ENCODE data around the gene OR2C3. TPM values are rescaled to one million over a fixed set of nuclear protein-coding genes. Genes with fewer than 3 reads are reported as not detected.
"Not testable (repeated sequence)": the region's sequence is repeated elsewhere in the genome, so short reads cannot be mapped to it uniquely, and the experiment has no call there.

The OR2C3 gene
- total RNA-seq, 1 donor from 2014 or later = not detected

DNA sequence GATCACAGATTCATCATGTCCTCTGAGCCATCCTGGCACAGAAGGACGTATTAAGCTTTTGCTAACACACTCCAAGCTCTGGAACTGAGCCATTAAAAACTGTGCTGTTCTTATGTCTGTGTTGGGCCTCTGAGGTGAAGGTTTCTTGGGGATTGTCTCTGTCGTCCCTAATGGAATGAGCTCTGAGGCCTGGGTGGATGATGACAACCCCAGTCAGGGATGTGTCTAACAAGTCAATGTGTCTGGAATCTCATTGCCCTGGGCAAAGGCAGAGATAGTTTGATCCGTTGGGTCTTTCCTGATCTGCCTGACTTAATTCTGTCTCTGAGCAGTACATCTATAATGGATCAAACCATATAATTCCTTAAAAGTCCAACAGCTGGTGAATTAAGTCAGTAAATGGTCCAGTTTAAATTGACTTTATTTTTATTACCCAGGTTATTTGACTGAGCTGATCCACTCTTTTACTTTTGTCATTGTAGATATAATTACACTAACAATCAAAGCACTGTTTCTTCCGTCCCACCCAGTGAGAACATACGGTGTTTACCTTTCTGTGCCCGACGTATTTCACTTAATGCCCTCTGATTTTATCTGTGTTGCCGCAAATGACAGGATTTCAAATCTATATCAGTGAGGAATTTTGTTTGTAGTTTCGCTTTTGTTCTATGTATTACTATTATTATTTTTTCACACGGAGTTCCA is 39.5 kb downstream of the OR2C3 start:
- Mint-ChIP-seq H3K4me1 (ENCODE audit: low read depth) (no peaks in the 10 kb centered on the region), H3K9me3 (no peaks in the 10 kb centered on the region)
- intact Hi-C loops (cut with micrococcal nuclease) = no loop called here

DNA sequence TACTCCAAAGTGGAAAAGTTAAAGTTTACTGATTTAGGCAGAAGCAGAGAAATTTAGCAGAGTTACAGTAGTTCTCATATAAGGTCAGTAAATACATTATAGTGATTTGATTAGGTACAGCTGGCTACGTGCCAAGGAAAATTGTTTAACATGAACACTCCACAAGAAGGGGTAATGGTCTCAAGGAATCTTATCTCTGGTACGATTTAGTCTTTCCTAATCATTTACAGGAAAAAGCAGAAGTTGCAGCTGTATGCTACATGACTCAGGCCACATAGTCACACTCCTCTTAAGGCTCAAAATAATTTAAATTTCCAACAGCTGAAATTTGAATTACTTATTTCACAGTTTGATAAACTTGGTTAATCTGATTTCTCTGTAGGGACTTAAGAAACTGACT is 41.5 kb downstream of the OR2C3 start:
- no peak for DNase-seq (ENCODE audit: low spot score)
- no peaks in the 10 kb centered on the region for H3K4me1 Mint-ChIP-seq (ENCODE audit: low read depth)
- peaks cover 15% of the 10 kb centered on the region for H3K27me3 Mint-ChIP-seq (ENCODE audit: low read depth)
- no peaks in the 10 kb centered on the region for H3K9me3 Mint-ChIP-seq
- intact Hi-C loops (cut with micrococcal nuclease) = no loop called here
- H3K36me3 Mint-ChIP-seq (ENCODE audit: low read depth) = no peaks in the 10 kb centered on the region
- no peak overlapping the region for H3K4me3 Mint-ChIP-seq (ENCODE audit: low read depth)
- H3K27ac Mint-ChIP-seq = no peak overlapping the region

More for the DNA sequence above, 39.5 kb downstream of the OR2C3 start:
- H3K4me3 Mint-ChIP-seq (ENCODE audit: low read depth) = no peak overlapping the region
- peaks cover 13% of the 10 kb centered on the region for H3K27me3 Mint-ChIP-seq (ENCODE audit: low read depth)
- DNase-seq (ENCODE audit: low spot score) = no peak
- no peaks in the 10 kb centered on the region for H3K36me3 Mint-ChIP-seq (ENCODE audit: low read depth)
- no peak overlapping the region for H3K27ac Mint-ChIP-seq

- Mint-ChIP-seq H3K27me3 (ENCODE audit: low read depth) (peaks cover 14% of the 10 kb centered on the region), H3K27ac (no peak overlapping the region), H3K4me3 (ENCODE audit: low read depth) (no peak overlapping the region), H3K4me1 (ENCODE audit: low read depth) (no peaks in the 10 kb centered on the region), H3K9me3 (no peaks in the 10 kb centered on the region), H3K36me3 (ENCODE audit: low read depth) (no peaks in the 10 kb centered on the region)
- intact Hi-C loops (cut with micrococcal nuclease) = no loop called here
- no peak for DNase-seq (ENCODE audit: low spot score)
These were observed 43.1 kb downstream of the OR2C3 start for GRCh38 chr1:247493106-247493505.

- Mint-ChIP-seq H3K27me3 (ENCODE audit: low read depth) (peaks cover 14% of the 10 kb centered on the region), H3K36me3 (ENCODE audit: low read depth) (no peaks in the 10 kb centered on the region), H3K27ac (no peak overlapping the region), H3K4me3 (ENCODE audit: low read depth) (no peak overlapping the region), H3K9me3 (no peaks in the 10 kb centered on the region), H3K4me1 (ENCODE audit: low read depth) (no peaks in the 10 kb centered on the region)
- DNase-seq (ENCODE audit: low spot score) = no peak
- intact Hi-C loops (cut with micrococcal nuclease) = no loop called here
These were observed 44.9 kb downstream of the OR2C3 start for GRCh38 chr1:247491328-247491727.

DNA sequence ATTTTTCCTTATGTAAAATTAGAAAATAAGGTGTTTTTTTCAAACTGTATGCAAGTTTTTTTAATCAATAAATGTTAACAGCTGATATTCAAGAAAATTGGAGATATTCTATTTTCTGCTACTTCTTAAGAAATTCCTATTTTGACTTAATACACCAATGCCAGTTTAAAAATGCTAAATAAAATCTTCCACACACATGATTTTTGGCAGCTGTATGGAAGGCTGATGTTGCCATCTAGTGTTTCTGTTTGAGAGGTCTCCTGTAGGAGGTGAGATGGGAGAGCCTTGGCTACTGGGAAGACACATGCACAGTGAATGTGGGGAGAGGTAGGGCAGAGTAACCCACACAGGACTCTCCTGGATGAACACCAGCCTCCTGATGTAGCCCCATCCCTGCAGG is 49.2 kb downstream of the OR2C3 start:
- Mint-ChIP-seq H3K27me3 (ENCODE audit: low read depth) (peaks cover 6% of the 10 kb centered on the region), H3K4me3 (ENCODE audit: low read depth) (no peak overlapping the region), H3K27ac (no peak overlapping the region), H3K4me1 (ENCODE audit: low read depth) (no peaks in the 10 kb centered on the region), H3K36me3 (ENCODE audit: low read depth) (no peaks in the 10 kb centered on the region), H3K9me3 (no peaks in the 10 kb centered on the region)
- no peak for DNase-seq (ENCODE audit: low spot score)
- intact Hi-C loops (cut with micrococcal nuclease) = loop anchor here (1.0 kb wide), 2 partner anchors 97 to 115 kb away; no protein-coding TSS in a partner anchor

GRCh38 chr1:247482747-247483146 is 53.5 kb downstream of the OR2C3 start:
- no peak for DNase-seq (ENCODE audit: low spot score)
- Mint-ChIP-seq H3K27ac (no peak overlapping the region), H3K4me3 (ENCODE audit: low read depth) (no peak overlapping the region), H3K9me3 (no peaks in the 10 kb centered on the region), H3K27me3 (ENCODE audit: low read depth) (no peaks in the 10 kb centered on the region), H3K36me3 (ENCODE audit: low read depth) (no peaks in the 10 kb centered on the region), H3K4me1 (ENCODE audit: low read depth) (no peaks in the 10 kb centered on the region)
- intact Hi-C loops (cut with micrococcal nuclease) = no loop called here

- H3K4me1 Mint-ChIP-seq (ENCODE audit: low read depth); H3K4me3 Mint-ChIP-seq (ENCODE audit: low read depth); H3K27ac Mint-ChIP-seq; intact Hi-C loops (cut with micrococcal nuclease); H3K36me3 Mint-ChIP-seq (ENCODE audit: low read depth); H3K9me3 Mint-ChIP-seq; DNase-seq (ENCODE audit: low spot score); H3K27me3 Mint-ChIP-seq (ENCODE audit: low read depth): not testable (repeated sequence)
These were observed 59.7 kb downstream of the OR2C3 start for GRCh38 chr1:247476328-247477058.

DNA sequence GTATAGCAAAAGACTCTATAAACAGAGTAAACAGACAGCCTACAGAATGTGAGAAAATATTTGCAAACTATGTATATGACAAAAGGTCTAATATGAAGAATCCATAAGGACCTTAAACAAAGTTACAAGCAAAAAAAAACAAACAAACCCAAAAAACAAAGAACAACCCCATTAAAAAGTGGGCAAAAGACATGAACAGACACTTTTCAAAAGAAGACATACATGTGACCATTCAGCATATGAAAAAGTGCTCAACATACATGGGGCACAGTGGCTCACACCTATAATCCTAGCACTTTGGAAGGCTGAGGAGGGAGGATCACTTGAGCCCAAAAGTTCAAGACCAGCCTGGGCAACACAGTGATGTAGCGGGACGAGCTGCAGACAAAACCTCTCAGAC is 60.4 kb downstream of the OR2C3 start:
- intact Hi-C loops (cut with micrococcal nuclease) = no loop called here
- H3K4me1 Mint-ChIP-seq (ENCODE audit: low read depth) = no peaks in the 10 kb centered on the region

More for the DNA sequence above, 60.4 kb downstream of the OR2C3 start:
- Mint-ChIP-seq H3K27ac (no peak overlapping the region), H3K27me3 (ENCODE audit: low read depth) (no peaks in the 10 kb centered on the region), H3K9me3 (peaks cover 9% of the 10 kb centered on the region), H3K4me3 (ENCODE audit: low read depth) (no peak overlapping the region), H3K36me3 (ENCODE audit: low read depth) (no peaks in the 10 kb centered on the region)
- DNase-seq (ENCODE audit: low spot score) = no peak

Other genes starting within 250 kb of the OR2C3 start
- 19.2 and 19.4 TPM in 2 replicates for gene ZNF496, start 204.6 kb downstream of the OR2C3 start, total RNA-seq
- 0.09 and 0.30 TPM in 2 replicates for gene NLRP3, start 120.3 kb downstream of the OR2C3 start, total RNA-seq
- gene OR2B11, start 78.3 kb downstream of the OR2C3 start, total RNA-seq = not detected in 2 replicates
- gene GCSAML, start 12.7 kb upstream of the OR2C3 start, total RNA-seq = 0.43 and 0.48 TPM in 2 replicates
- gene OR2G2, start 51.9 kb upstream of the OR2C3 start, total RNA-seq = not detected in 2 replicates
- gene OR2G3, start 69.1 kb upstream of the OR2C3 start, total RNA-seq = not detected in 2 replicates
- gene OR13G1, start 143.3 kb upstream of the OR2C3 start, total RNA-seq = not detected in 2 replicates
- not detected in 2 replicates for gene OR6F1, start 180.2 kb upstream of the OR2C3 start, total RNA-seq
- not detected in 2 replicates for gene OR14K1, start 202.2 kb upstream of the OR2C3 start, total RNA-seq
- not detected in 2 replicates for gene OR14A2, start 211.7 kb upstream of the OR2C3 start, total RNA-seq
- gene OR1C1, start 224.1 kb upstream of the OR2C3 start, total RNA-seq = not detected in 2 replicates

Measured in activated T-helper 2 cell treated with anti-CD3 and anti-CD28 coated beads, Interferon-gamma antibody, Interleukin-2, Interleukin-4, amounts not matched to agents 10 μg/mL and 5 μg/mL and 100 μg/mL, durations not matched to agents 14 hours and 24 hours and 36 hours (primary cell).